HepG2 (cell line): ENCODE results near the gene ANO10. TPM values are rescaled to one million over a fixed set of nuclear protein-coding genes. Genes with fewer than 3 reads are reported as not detected.

Experiments
- CEBPG ChIP-seq: IDR thresholded peaks from 2 replicates; pipeline ENCODE4 v1.6.1; 2016
- FLYWCH1 ChIP-seq: sonication (generic); formaldehyde crosslinking; IDR thresholded peaks from 2 replicates; pipeline ENCODE4 v1.8.1; 2023; ENCODE audit warnings: mild to moderate bottlenecking, missing genetic modification reagents
- FOXJ3 ChIP-seq: sonication (generic); formaldehyde crosslinking; IDR thresholded peaks from 2 replicates; pipeline ENCODE4 v1.4.0; 2020; ENCODE audit warnings: missing genetic modification reagents, mild to moderate bottlenecking, borderline replicate concordance
- FOXP1 ChIP-seq, 2 experiments: fragments of 450-650 bp in 1 of 2; IDR thresholded peaks; 2 replicates each; pipeline ENCODE4 v1.6.1; 2017 to 2018; ENCODE audit warnings: antibody characterized with exemption in 1 of 2
- GTF3A ChIP-seq: sonication (generic); formaldehyde crosslinking; conservative IDR thresholded peaks from 2 replicates; pipeline ENCODE4 v1.4.0; 2020; ENCODE audit warnings: mild to moderate bottlenecking, missing genetic modification reagents
- HDAC2 ChIP-seq: sonication (generic); formaldehyde crosslinking; IDR thresholded peaks from 2 replicates; pipeline ENCODE4 v1.4.0; 2020; ENCODE audit warnings: missing genetic modification reagents
- HMG20B ChIP-seq: conservative IDR thresholded peaks from 2 replicates; pipeline ENCODE4 v1.6.1; 2016; ENCODE audit warnings: missing genetic modification reagents, missing compliant biosample characterization
- KDM1A ChIP-seq: IDR thresholded peaks from 2 replicates; pipeline ENCODE4 v1.6.1; 2016; ENCODE audit warnings: missing compliant biosample characterization
- MAFF ChIP-seq: IDR thresholded peaks from 2 replicates; pipeline ENCODE4 v1.6.1; 2011; ENCODE audit warnings: low read depth, low read length, improper control_type of control experiment
- NCOR1 ChIP-seq: fragments of 200-600 bp; sonication (generic); IDR thresholded peaks from 2 replicates; pipeline ENCODE4 v1.7.0; 2017; ENCODE audit warnings: antibody characterized with exemption, low read length, borderline replicate concordance
- NR2F6 ChIP-seq, 2 experiments: IDR thresholded peaks; 2 replicates each; pipeline ENCODE4 v1.6.1; 2016; ENCODE audit warnings: antibody characterized with exemption in 1 of 2, mild to moderate bottlenecking in 1 of 2
- PHF5A ChIP-seq: IDR thresholded peaks from one replicate; pipeline ENCODE4 v1.6.1; 2018; ENCODE audit warnings: low read depth, missing genetic modification reagents; ENCODE audit not compliant: unreplicated experiment
- PPARG ChIP-seq: conservative IDR thresholded peaks from 2 replicates; pipeline ENCODE4 v1.6.1; 2016; ENCODE audit warnings: missing biosample characterization, missing genetic modification reagents
- SIX4 ChIP-seq: sonication (generic); formaldehyde crosslinking; IDR thresholded peaks from 2 replicates; pipeline ENCODE4 v1.4.0; 2020; ENCODE audit warnings: missing genetic modification reagents
- SP4 ChIP-seq: sonication (generic); formaldehyde crosslinking; IDR thresholded peaks from 2 replicates; pipeline ENCODE4 v1.8.1; 2023; ENCODE audit warnings: mild to moderate bottlenecking, missing genetic modification reagents
- ZNF264 ChIP-seq: sonication (generic); formaldehyde crosslinking; IDR thresholded peaks from 2 replicates; pipeline ENCODE4 v1.4.0; 2020; ENCODE audit warnings: missing genetic modification reagents
- ZNF354B ChIP-seq: sonication (generic); formaldehyde crosslinking; IDR thresholded peaks from 2 replicates; pipeline ENCODE4 v1.8.0; 2022; ENCODE audit warnings: mild to moderate bottlenecking, missing genetic modification reagents
- ZNF44 ChIP-seq: sonication (generic); formaldehyde crosslinking; IDR thresholded peaks from 2 replicates; pipeline ENCODE4 v1.5.1; 2020; ENCODE audit warnings: mild to moderate bottlenecking, missing genetic modification reagents
- ZNF609 ChIP-seq: sonication (generic); formaldehyde crosslinking; IDR thresholded peaks from 2 replicates; pipeline ENCODE4 v1.4.0; 2020; ENCODE audit warnings: mild to moderate bottlenecking, missing genetic modification reagents, borderline replicate concordance
- polyA plus RNA-seq, 8 experiments: library from polyadenylated mRNA; depleted of rRNA in 3 of 8; stranded (reverse) in 7 of 8; unstranded in 1 of 8; fragments of >200 nt; fragmentation: Illumina TruSeq in 4 of 8; extraction: Trizol in 4 of 8; gene quantifications; 2 replicates each; pipeline versions ENCODE4 v1.2.1 to v1.2.3, GENCODE V29; 2011 to 2016; ENCODE audit warnings: low read depth in 4 of 8, missing spikeins in 1 of 8, mixed read lengths in 1 of 8; ENCODE audit not compliant: insufficient read depth in 1 of 8
- total RNA-seq, 5 experiments: library from RNA; depleted of rRNA; stranded (reverse); fragments of >200 nt; fragmentation: Illumina TruSeq; extraction: Trizol; gene quantifications; 2 replicates each; pipeline ENCODE4 v1.2.3, GENCODE V29; 2016; ENCODE audit warnings: low read depth in 1 of 5
- TF ChIP-seq, protein P1 (sequence below): sonication (generic); formaldehyde crosslinking; IDR thresholded peaks from 2 replicates; pipeline ENCODE4 v1.5.1; 2020; ENCODE audit warnings: mild to moderate bottlenecking, missing genetic modification reagents, borderline replicate concordance

The ANO10 gene
- total and polyA plus RNA-seq, 2 of the 13 experiments (the other 11 are each of a cell fraction or from before 2014, with no cell fraction given), result 10.4 to 13.1 TPM

GRCh38 chr3:43316783-43317460 is 304.9 kb downstream of the ANO10 start (continued):
- TF ChIP-seq, protein P1, sequence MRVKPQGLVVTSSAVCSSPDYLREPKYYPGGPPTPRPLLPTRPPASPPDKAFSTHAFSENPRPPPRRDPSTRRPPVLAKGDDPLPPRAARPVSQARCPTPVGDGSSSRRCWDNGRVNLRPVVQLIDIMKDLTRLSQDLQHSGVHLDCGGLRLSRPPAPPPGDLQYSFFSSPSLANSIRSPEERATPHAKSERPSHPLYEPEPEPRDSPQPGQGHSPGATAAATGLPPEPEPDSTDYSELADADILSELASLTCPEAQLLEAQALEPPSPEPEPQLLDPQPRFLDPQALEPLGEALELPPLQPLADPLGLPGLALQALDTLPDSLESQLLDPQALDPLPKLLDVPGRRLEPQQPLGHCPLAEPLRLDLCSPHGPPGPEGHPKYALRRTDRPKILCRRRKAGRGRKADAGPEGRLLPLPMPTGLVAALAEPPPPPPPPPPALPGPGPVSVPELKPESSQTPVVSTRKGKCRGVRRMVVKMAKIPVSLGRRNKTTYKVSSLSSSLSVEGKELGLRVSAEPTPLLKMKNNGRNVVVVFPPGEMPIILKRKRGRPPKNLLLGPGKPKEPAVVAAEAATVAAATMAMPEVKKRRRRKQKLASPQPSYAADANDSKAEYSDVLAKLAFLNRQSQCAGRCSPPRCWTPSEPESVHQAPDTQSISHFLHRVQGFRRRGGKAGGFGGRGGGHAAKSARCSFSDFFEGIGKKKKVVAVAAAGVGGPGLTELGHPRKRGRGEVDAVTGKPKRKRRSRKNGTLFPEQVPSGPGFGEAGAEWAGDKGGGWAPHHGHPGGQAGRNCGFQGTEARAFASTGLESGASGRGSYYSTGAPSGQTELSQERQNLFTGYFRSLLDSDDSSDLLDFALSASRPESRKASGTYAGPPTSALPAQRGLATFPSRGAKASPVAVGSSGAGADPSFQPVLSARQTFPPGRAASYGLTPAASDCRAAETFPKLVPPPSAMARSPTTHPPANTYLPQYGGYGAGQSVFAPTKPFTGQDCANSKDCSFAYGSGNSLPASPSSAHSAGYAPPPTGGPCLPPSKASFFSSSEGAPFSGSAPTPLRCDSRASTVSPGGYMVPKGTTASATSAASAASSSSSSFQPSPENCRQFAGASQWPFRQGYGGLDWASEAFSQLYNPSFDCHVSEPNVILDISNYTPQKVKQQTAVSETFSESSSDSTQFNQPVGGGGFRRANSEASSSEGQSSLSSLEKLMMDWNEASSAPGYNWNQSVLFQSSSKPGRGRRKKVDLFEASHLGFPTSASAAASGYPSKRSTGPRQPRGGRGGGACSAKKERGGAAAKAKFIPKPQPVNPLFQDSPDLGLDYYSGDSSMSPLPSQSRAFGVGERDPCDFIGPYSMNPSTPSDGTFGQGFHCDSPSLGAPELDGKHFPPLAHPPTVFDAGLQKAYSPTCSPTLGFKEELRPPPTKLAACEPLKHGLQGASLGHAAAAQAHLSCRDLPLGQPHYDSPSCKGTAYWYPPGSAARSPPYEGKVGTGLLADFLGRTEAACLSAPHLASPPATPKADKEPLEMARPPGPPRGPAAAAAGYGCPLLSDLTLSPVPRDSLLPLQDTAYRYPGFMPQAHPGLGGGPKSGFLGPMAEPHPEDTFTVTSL, result peak; percentile 70; the same call in 1 of the 2 replicates
- peak; percentile 12; the same call in 1 of the 2 replicates for TF ChIP-seq HMG20B
- TF ChIP-seq ZNF264 (CRISPR knock-in tag), result peak; percentile 95
- peak; percentile 91 for TF ChIP-seq KDM1A (CRISPR knock-in tag)
- TF ChIP-seq HDAC2, result peak; percentile 39; the same call in 1 of the 2 replicates
- TF ChIP-seq FLYWCH1 (CRISPR knock-in tag), result no peak
- no peak for TF ChIP-seq ZNF354B (CRISPR knock-in tag)
- peak; percentile 74 for TF ChIP-seq NR2F6 (IDR thresholded peaks at IDR 0.05)
- TF ChIP-seq NR2F6 (CRISPR knock-in tag; IDR thresholded peaks at IDR 0.05), result peak; percentile 57
- TF ChIP-seq MAFF, result 0 out of 2 replicates have a peak, but pooled peaks have one; percentile 23
- 0 out of 2 replicates have a peak, but pooled peaks have one; percentile 19 for TF ChIP-seq FOXP1 (IDR thresholded peaks at IDR 0.05)
- peak; percentile 68; the same call in 1 of the 2 replicates for TF ChIP-seq FOXP1 (CRISPR knock-in tag; IDR thresholded peaks at IDR 0.05)
- peak; percentile 78 for TF ChIP-seq CEBPG
- TF ChIP-seq FOXJ3, result peak; percentile 61; the same call in 1 of the 2 replicates
- peak; percentile 87 for TF ChIP-seq PHF5A
- peak; percentile 85 for TF ChIP-seq SIX4 (CRISPR knock-in tag)
- TF ChIP-seq ZNF44 (CRISPR knock-in tag), result no peak
- TF ChIP-seq NCOR1, result peak; percentile 86; the same call in 1 of the 2 replicates
- no peak for TF ChIP-seq GTF3A
- peak; percentile 40; the same call in 1 of the 2 replicates for TF ChIP-seq ZNF609 (CRISPR knock-in tag)
- peak; percentile 35; the same call in 1 of the 2 replicates for TF ChIP-seq PPARG (CRISPR knock-in tag)
- no peak for TF ChIP-seq SP4 (CRISPR knock-in tag)
